Stimulated activated naive CD8-positive, alpha-beta T cell treated with anti-CD3 and anti-CD28 coated beads, Interleukin-15, amount 100 ng/mL, for 72 hours (primary cell): Measurements from ENCODE around the gene ACTR5.

Source experiments
- ATAC-seq: fragments of 150-1000 bp; cut with Tn5 transposase; 2 replicates; pipeline ENCODE4 v1.10.0; 2021; ENCODE audit warnings: mild to moderate bottlenecking, moderate library complexity
- DNase-seq, 2 donors: peaks; one replicate each; pipeline ENCODE4 v3.0.0; 2021 to 2022
- H3K27ac Mint-ChIP-seq, 2 donors: one replicate each; pipeline ENCODE4 v1.8.0; 2022; ENCODE audit warnings: mild to moderate bottlenecking in 2 of 2, mixed read lengths in 2 of 2, moderate library complexity in 2 of 2
- H3K27me3 Mint-ChIP-seq: one replicate; pipeline ENCODE4 v1.8.0; 2022; ENCODE audit warnings: mixed read lengths
- H3K4me1 Mint-ChIP-seq: one replicate; pipeline ENCODE4 v1.8.0; 2022; ENCODE audit warnings: mild to moderate bottlenecking, mixed read lengths
- H3K4me3 Mint-ChIP-seq, 2 donors: one replicate each; pipeline ENCODE4 v1.8.0; 2022; ENCODE audit warnings: mild to moderate bottlenecking in 2 of 2, mixed read lengths in 2 of 2, moderate library complexity in 1 of 2
- H3K9me3 Mint-ChIP-seq, 2 donors: one replicate each; pipeline ENCODE4 v1.8.0; 2022; ENCODE audit warnings: mixed read lengths in 2 of 2

The ACTR5 gene

DNA sequence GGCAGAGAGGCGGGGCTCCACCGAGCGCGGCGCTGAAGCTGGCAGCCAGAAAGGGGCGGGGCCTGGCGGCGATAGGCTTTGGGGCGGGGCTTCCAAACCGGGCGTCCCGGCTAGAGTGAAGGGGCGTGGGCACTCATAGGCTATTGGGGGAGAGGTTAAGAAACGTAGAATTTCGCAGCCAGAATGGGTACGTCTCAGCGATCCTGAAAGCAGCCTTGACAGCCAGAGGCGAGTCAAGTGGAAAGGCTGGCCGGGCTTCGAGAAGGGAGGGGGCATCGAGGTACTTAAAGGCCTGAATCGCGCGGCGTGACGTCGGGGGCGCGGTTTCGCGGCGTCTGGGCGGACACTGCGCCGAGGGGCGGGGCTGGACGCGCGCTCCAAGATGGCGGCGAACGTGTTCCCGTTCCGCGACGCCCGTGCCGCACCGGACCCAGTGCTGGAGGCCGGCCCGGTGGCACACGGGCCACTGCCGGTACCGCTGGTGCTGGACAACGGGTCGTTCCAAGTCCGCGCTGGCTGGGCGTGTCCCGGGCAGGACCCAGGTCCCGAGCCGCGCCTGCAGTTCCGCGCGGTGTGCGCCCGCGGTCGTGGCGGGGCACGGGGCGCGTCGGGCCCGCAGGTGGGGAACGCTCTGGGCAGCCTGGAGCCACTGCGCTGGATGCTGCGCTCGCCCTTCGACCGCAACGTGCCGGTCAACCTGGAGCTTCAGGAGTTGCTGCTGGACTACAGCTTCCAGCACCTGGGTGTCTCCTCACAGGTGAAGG lies at the start of gene ACTR5:
TSS of gene ACTR5 (plus strand) at position 364 of the 764 bp plus-strand sequence. CDS start at position 383, 19 bp downstream.
- peak; percentile 92 for ATAC-seq
- H3K4me1 Mint-ChIP-seq: peaks cover 29% of the 10 kb centered on the region
- peak; percentile 95 to 98 for DNase-seq

DNA sequence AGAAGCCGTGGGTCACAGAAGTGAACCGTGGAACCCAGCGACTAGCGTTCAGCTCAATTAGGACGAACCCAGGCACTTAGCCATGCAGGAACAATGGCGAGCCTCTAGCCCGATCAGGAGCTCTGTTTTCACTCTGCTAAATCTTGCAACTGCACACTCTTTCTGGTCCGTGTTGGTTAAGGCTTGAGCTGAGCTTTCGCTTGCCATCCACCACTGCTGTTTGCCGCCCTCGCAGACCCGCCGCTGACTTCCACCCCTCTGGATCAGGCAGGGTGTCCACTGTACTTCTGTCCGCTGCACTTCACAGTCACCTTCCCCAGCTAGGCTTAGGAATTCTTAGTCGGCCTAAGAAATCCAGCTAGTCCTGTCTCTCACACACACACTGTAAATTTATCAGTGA lies 49.7 kb upstream of the ACTR5 start:
- no peaks in the 10 kb centered on the region for H3K9me3 Mint-ChIP-seq
- ATAC-seq (no peak), DNase-seq (no peak)
- no peak overlapping the region for H3K4me3 Mint-ChIP-seq
- H3K27ac Mint-ChIP-seq: no peak overlapping the region
- H3K27me3 Mint-ChIP-seq: peaks cover 27% of the 10 kb centered on the region
- H3K4me1 Mint-ChIP-seq: no peaks in the 10 kb centered on the region

More for the DNA sequence above, at the start of gene ACTR5:
- H3K4me3 Mint-ChIP-seq: peak within 1 kb of the TSS; percentile 96 to 97
- peaks cover 6% of the 10 kb centered on the region for H3K27me3 Mint-ChIP-seq
- H3K27ac Mint-ChIP-seq: peak within 1 kb of the TSS; percentile 96 to 97
- H3K9me3 Mint-ChIP-seq: no peaks in the 10 kb centered on the region

DNA sequence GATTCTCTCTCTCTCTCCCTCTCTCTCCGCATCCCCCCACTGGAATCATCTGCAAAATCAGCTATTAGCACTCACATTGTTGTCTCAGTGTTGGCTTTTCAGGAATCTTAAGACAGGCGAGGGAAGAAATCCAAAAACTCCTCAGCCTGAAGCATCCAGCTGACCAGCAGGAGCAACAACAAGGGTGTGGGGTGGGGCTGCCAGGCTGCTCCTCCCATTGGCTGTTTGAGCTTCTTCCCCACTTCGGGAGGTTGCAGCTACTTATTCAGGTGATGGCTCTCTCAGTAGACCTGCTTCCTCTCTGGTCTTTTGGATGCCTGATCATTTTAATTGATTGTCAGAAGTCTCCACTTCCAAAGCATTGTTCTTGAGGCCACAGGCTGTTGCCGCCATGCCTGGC lies 48.1 kb upstream of the ACTR5 start:
- H3K4me1 Mint-ChIP-seq: no peaks in the 10 kb centered on the region
- no peak overlapping the region for H3K4me3 Mint-ChIP-seq
- H3K27me3 Mint-ChIP-seq: peaks cover 18% of the 10 kb centered on the region
- ATAC-seq (no peak), DNase-seq (no peak)
- H3K9me3 Mint-ChIP-seq: no peaks in the 10 kb centered on the region
- H3K27ac Mint-ChIP-seq: no peak overlapping the region

DNA sequence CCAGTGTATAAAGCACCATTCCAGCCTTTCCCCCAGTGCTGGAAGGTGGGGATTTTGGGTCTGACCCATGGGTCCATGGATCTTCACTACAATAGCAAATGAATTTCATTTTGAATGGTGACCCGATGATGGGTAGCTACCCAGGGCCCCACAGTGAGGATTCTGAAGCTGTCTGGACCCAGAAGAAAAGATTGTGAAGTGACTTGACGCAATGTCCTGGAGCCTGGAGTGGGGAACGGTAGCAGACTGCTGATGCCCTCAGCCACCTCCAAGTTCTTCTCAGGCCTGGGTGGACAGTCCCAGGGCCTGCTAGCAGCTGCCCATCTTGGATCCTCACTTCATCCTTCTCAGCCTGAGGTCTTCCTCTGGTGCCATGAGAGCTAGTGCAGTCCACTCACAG lies 47.3 kb upstream of the ACTR5 start:
- DNase-seq (no peak), ATAC-seq (no peak)
- Mint-ChIP-seq H3K4me1 (no peaks in the 10 kb centered on the region), H3K27me3 (peaks cover 18% of the 10 kb centered on the region), H3K4me3 (no peak overlapping the region), H3K27ac (no peak overlapping the region), H3K9me3 (no peaks in the 10 kb centered on the region)

DNA sequence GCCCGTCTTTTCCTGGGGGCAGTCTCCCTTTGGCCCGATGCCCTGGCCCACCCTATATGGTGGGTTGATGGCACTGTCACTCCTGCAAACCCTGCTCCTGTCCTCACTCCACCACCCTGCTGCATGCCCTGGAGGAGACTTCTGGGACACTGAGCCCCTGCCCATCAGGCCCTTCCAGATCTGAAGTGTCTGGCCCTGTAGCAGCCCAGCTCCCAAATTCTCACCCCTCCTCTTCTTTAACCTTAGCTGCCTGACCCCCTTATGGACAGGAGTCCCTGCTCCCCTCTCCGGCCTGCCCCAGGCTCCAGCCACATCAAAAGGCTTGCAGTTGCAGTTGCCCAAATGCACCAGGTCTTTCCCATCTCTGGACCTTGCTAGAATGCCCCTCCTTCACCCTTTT lies 44.7 kb upstream of the ACTR5 start:
- no peak overlapping the region for H3K4me3 Mint-ChIP-seq
- H3K9me3 Mint-ChIP-seq: no peaks in the 10 kb centered on the region
- H3K27me3 Mint-ChIP-seq: peaks cover 32% of the 10 kb centered on the region
- no peaks in the 10 kb centered on the region for H3K4me1 Mint-ChIP-seq
- ATAC-seq (no peak), DNase-seq (no peak)
- no peak overlapping the region for H3K27ac Mint-ChIP-seq

DNA sequence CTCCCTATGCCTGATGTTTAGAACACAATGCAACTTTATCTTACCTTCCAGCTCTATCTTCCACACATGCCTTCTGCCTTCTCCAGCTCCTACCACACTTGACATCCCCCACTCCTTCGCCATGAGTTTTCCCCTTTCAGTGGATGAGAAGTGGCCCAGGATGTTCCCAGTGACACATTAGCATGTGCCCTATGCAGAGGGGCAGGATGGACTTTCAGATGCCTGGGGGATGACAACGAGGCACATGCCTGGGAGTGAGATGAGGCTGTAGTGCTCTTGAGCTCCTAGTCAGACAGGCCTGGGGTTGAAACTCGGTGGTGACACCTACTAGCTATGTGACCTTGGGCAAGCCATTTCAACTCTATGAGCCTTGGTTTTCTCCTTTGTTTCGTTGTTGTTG lies 44.1 kb upstream of the ACTR5 start:
- Mint-ChIP-seq H3K9me3 (no peaks in the 10 kb centered on the region), H3K27ac (no peak overlapping the region), H3K4me1 (no peaks in the 10 kb centered on the region), H3K27me3 (peaks cover 32% of the 10 kb centered on the region), H3K4me3 (no peak overlapping the region)
- DNase-seq: no peak
- no peak for ATAC-seq

DNA sequence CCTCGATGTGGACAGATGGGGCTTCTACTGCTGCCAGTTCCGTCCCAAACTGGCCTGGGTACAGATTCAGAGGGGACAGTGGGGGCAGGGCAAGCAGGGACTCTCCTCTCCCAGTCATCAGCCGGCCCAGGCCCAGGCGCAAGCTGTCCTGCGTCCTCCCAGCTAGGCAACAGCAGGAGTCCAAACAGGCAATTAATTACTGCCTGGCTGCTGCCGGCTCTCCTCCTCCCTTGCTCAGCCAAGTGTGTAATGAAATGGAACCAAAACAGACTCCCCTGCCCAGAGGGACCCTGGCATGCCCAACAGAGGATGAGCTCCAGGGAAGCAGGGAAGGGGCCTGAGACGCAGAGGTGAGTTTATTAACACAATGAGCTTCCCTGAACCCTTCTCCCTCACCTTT lies 41.8 kb upstream of the ACTR5 start:
- DNase-seq: no peak
- Mint-ChIP-seq H3K9me3 (no peaks in the 10 kb centered on the region), H3K27ac (no peak overlapping the region), H3K4me1 (no peaks in the 10 kb centered on the region), H3K27me3 (peaks cover 42% of the 10 kb centered on the region), H3K4me3 (no peak overlapping the region)
- ATAC-seq: no peak

DNA sequence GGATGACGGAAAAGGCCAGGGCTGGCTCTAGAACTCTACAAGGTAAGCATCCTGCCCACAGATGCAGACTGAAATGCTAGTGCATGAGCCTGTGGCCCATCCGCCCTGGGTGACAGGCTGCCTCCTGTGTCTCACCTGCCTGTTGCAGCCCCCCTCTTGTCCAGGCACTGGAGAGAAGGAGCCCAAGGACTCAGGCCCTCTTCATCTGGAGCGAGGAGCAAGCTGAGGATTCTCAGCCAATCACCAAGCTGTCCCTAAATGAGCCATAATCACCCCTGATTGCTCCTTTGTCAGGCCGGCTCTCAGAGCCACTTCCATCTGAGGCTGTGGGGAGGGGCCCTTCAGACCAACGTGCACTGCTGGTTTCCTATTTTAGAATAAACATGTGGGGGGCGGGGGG lies 34.0 kb upstream of the ACTR5 start:
- Mint-ChIP-seq H3K4me1 (no peaks in the 10 kb centered on the region), H3K4me3 (no peak overlapping the region), H3K27ac (no peak overlapping the region), H3K27me3 (peaks cover 78% of the 10 kb centered on the region), H3K9me3 (no peaks in the 10 kb centered on the region)
- DNase-seq: no peak
- no peak for ATAC-seq

DNA sequence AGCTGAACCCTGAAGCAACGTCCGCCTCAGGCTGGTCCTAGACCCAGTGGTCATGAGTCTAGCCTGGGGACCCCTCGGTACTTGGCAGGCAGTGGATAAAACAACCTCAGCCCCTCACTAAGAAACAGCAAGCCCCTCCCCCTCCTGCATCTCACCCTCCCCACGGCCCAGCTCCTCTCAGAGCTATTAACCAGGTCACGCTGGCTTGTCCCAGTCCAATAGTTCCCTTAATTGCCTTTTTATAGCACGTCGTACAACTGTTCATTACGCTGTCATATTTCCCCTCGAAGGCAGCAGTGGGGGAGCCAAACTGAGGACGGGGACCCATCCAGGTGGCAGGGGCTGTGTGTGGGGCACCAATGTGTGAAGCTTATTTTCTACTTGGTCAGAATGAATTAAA lies 32.6 kb upstream of the ACTR5 start:
- H3K27ac Mint-ChIP-seq: no peak overlapping the region

DNA sequence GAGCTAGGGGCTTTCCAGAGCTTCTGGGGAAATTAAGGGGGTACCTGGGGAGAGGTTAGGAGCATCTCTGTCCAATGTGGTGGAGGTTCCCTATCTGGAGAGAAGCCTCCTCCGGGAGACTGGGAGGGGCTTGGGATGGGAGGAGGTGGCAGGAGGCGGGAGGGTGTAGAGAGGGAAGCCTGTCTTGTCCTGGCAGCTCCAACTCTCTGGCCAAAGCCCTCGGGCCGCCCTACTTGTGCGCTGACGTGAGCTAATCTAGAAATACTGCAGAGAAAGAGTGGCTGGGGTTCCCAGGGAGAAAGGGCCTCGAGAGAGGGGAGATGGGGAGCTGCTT lies 25.6 kb upstream of the ACTR5 start:
- H3K4me3 Mint-ChIP-seq: no peak overlapping the region
- peaks cover 50% of the 10 kb centered on the region for H3K4me1 Mint-ChIP-seq
- no peak for ATAC-seq
- H3K27ac Mint-ChIP-seq: no peak overlapping the region
- H3K9me3 Mint-ChIP-seq: no peaks in the 10 kb centered on the region
- DNase-seq: no peak
- H3K27me3 Mint-ChIP-seq: peaks cover 100% of the 10 kb centered on the region

More for the DNA sequence above, 32.6 kb upstream of the ACTR5 start:
- DNase-seq: no peak
- peaks cover 84% of the 10 kb centered on the region for H3K27me3 Mint-ChIP-seq
- H3K9me3 Mint-ChIP-seq: no peaks in the 10 kb centered on the region
- H3K4me1 Mint-ChIP-seq: no peaks in the 10 kb centered on the region
- no peak overlapping the region for H3K4me3 Mint-ChIP-seq
- ATAC-seq: no peak

DNA sequence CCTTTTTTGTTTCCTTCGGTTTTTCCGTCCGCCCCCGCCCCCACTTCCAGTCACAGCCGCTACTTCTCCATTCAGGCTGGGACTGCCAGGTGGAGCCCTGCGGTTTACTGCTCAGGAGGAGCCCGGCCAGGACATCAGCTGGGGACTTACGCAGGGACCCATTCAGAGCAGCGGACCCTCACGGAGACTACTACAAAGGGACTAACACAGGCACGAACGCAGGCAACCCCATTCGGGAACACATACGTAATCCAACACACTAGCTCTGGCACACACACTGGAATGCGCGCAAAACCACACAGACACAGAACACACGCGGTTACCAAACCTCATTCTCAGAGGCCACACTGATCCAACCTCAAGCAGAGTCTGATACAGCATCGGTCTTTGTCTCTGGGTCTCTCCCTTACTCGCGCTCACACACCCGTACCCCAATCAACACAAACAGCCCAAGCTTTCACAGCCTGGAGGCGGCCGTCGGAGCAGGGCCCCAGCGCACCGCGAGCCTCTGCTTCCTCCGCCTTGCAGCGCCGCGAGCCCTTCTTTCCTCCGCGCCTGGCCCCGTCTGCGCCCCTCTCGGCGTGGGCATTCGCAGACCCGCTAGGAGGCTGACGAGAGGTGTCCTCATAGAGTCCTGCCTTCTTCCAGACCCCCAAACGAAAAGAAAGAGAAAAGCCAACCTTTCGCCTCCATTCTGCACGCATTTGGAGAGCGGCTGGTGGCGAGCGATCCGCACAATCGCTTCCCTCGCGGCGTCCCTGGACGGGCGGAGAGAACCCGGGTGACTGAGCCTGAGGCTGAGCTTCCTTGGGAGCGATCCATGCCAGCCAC lies 25.0 kb upstream of the ACTR5 start:
- Mint-ChIP-seq H3K27ac (peak overlapping the region in 1 of 2 donors; percentile 24), H3K27me3 (peaks cover 100% of the 10 kb centered on the region), H3K4me1 (peaks cover 56% of the 10 kb centered on the region), H3K9me3 (no peaks in the 10 kb centered on the region), H3K4me3 (peak overlapping the region; percentile 62 to 64)
- DNase-seq (peak; percentile 20 to 21), ATAC-seq (no peak)

DNA sequence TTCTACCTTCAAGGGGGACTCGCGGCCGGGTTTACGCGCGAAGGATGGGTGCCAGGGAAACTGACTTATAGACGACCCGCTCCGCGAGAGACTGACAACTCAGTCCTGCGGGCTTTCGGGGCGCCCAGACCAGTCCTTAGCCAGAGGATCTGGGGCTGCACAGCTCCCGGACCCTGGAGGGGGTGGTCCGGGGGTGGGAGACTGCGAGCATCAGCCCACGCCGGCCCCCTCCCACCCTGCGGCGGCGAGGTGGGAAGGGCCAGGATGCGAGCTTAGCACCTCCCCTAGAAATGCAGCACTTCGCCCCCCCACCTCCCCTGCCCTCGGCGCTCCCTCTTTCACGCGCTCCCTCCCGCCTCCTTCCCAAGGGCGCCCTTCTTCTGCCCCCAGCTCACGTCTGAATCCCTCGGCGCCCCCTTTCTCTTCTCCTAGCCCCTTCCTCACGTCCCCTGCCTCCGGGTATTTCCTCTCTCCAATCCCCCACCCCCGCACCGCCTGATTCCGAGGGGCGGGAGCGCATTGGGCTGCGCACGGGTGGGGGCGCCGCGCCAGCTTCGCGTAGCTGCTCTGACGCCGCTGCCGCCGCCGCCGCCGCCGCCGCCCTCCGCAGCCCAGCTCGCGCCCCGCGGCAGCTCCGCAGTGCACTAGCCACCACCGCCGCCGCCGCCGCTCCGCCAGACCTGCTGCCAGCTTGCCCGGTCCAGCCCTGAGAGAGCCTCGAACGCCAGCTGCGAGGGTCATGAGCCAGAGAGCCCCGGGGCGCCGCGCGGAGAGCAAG lies 24.2 kb upstream of the ACTR5 start, which contains the start of gene SLC32A1:
TSS of gene SLC32A1 (plus strand) at position 639 of the 778 bp plus-strand sequence. CDS start 239 bp downstream, outside the sequence.
- Mint-ChIP-seq H3K27me3 (peaks cover 100% of the 10 kb centered on the region), H3K4me3 (peak within 1 kb of the TSS; percentile 64 to 70), H3K4me1 (peaks cover 62% of the 10 kb centered on the region), H3K9me3 (no peaks in the 10 kb centered on the region), H3K27ac (peak within 1 kb of the TSS; percentile 24 to 41)
- DNase-seq (peak in 1 of 2 donors; percentile 15), ATAC-seq (no peak)

DNA sequence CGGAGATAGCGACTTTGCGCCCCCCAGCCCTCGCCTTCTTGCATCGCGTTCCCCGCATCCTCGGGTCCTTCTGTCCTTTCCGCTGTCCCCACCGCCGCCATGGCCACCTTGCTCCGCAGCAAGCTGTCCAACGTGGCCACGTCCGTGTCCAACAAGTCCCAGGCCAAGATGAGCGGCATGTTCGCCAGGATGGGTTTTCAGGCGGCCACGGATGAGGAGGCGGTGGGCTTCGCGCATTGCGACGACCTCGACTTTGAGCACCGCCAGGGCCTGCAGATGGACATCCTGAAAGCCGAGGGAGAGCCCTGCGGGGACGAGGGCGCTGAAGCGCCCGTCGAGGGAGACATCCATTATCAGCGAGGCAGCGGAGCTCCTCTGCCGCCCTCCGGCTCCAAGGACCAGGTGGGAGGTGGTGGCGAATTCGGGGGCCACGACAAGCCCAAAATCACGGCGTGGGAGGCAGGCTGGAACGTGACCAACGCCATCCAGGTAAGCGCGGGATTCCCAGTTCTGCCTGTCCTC lies 23.6 kb upstream of the ACTR5 start:
- peaks cover 100% of the 10 kb centered on the region for H3K27me3 Mint-ChIP-seq
- H3K4me1 Mint-ChIP-seq: peaks cover 69% of the 10 kb centered on the region
- ATAC-seq (no peak), DNase-seq (no peak)
- peak overlapping the region in 1 of 2 donors; percentile 41 for H3K27ac Mint-ChIP-seq
- peak overlapping the region; percentile 47 to 70 for H3K4me3 Mint-ChIP-seq
- no peaks in the 10 kb centered on the region for H3K9me3 Mint-ChIP-seq

DNA sequence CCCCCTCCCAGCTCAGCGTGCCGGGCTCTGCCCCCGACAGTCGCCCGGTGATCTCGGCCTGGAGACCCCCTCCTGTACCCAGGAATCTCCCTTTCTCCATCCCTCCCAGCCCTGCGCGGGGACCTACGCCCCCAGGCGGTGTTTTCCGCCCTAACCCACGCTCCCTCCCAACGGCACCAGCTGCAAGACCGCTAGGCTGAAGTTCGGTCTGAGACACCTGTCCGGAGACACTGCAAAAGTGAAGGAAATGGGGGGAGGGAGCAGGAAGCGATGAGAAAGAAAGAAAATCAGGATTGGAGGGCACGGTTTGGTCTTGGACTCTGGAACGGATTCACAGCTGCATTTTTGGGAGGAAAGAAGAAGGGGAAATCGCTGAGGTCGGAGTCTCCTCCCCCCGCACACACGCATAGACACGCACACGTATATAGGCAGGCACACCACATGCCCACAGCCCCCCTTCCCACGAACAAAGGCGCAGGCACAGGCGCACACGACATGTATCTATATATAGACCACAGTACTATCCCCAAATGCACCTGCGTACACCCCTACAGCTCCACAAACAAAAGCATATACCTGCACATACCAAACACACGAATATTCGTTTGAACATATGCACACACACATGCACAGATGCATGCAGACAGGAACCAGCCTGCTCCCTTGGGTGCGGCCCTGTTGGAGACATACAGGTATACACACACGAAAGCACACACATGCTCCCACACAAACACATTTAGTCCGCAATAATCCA lies 22.9 kb upstream of the ACTR5 start:
- DNase-seq (no peak), ATAC-seq (peak; percentile 7)
- H3K4me3 Mint-ChIP-seq: peak overlapping the region; percentile 31 to 70
- H3K27me3 Mint-ChIP-seq: peaks cover 100% of the 10 kb centered on the region
- H3K9me3 Mint-ChIP-seq: no peaks in the 10 kb centered on the region
- H3K4me1 Mint-ChIP-seq: peaks cover 75% of the 10 kb centered on the region
- no peak overlapping the region for H3K27ac Mint-ChIP-seq
